K562 (cell line): ENCODE data around the gene SHISA4.

ENCODE experiments used
- NRF1 ChIP-seq, 2 experiments: fragments of 450-650 bp; IDR thresholded peaks in 1 of 2; conservative IDR thresholded peaks in 1 of 2; 2 replicates each; pipeline ENCODE4 v1.6.1; 2014; ENCODE audit warnings: mild to moderate bottlenecking in 2 of 2
- RAD21 ChIP-seq, 2 experiments: fragments of 250-450 bp in 1 of 2; fragments of 450-650 bp in 1 of 2; sonication (Bioruptor Pico) in 1 of 2; formaldehyde crosslinking in 1 of 2; IDR thresholded peaks in 1 of 2; conservative IDR thresholded peaks in 1 of 2; 2 replicates each; pipeline versions ENCODE4 v1.4.0 to v1.8.0; 2020 to 2022; ENCODE audit warnings: mild to moderate bottlenecking in 2 of 2, moderate library complexity in 1 of 2
- SMARCE1 ChIP-seq: fragments of 450-650 bp; IDR thresholded peaks from 2 replicates; pipeline ENCODE4 v1.7.1; 2016; ENCODE audit warnings: mild to moderate bottlenecking
- ZSCAN29 ChIP-seq: fragments of 450-650 bp; IDR thresholded peaks from 2 replicates; pipeline ENCODE4 v1.6.1; 2017
- TF ChIP-seq, protein P1 (sequence below): sonication (generic); formaldehyde crosslinking; IDR thresholded peaks from 2 replicates; pipeline ENCODE4 v1.8.1; 2023; ENCODE audit warnings: mild to moderate bottlenecking, missing genetic modification reagents
- TF ChIP-seq, protein P2 (sequence below), 3 experiments: IDR thresholded peaks in 2 of 3; conservative IDR thresholded peaks in 1 of 3; 2 replicates each; pipeline ENCODE4 v1.5.1; 2011 to 2012; ENCODE audit warnings: low read length in 3 of 3, mild to moderate bottlenecking in 3 of 3, control low read depth in 2 of 3, improper control_type of control experiment in 1 of 3, inconsistent platforms in 1 of 3, low read depth in 1 of 3, mixed read lengths in 1 of 3, moderate library complexity in 1 of 3; ENCODE audit not compliant: insufficient read depth in 2 of 3
- TF ChIP-seq, protein P3 (sequence below): fragments of 450-650 bp; conservative IDR thresholded peaks from 2 replicates; pipeline ENCODE4 v1.6.1; 2016; ENCODE audit warnings: missing genetic modification characterization, low read depth, mild to moderate bottlenecking, control low read depth, missing compliant biosample characterization

DNA sequence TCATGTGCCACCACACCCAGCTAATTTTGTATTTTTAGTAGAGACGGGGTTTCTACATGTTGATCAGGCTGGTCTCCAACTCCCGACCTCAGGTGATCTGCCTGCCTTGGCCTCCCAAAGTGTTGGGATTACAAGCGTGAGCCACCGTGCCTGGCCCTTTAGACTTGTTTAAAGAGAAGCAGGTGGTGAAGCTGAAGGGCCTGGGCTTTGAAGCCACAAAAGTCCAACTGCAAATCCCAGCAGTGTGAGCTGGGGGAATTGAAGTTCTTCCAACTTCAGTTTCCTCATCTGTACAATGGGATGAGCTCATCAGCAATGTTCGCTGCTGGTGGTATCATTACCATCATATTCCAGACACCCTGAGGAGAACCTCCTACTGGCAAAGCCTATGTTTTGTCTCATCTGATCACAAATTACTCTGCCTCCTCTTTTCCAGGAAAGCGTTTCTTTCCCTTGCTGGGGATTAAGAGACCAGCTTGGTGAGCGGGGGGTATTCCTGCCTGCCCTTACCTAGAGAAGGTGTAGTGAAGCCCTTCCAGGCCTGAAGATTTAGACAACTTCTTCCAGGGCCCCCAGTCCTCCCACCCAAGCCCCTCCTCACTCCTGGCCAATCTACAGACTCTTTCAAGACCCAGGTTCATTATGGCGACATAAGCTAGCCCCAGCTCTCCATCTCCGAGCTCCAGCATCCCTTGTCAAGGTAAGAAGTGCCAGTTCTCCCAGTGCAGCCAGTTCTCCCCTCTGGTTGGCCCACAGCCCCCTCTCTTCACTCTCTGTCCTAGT, 2.4 kb upstream of the SHISA4 start:
- TF ChIP-seq, protein P1, sequence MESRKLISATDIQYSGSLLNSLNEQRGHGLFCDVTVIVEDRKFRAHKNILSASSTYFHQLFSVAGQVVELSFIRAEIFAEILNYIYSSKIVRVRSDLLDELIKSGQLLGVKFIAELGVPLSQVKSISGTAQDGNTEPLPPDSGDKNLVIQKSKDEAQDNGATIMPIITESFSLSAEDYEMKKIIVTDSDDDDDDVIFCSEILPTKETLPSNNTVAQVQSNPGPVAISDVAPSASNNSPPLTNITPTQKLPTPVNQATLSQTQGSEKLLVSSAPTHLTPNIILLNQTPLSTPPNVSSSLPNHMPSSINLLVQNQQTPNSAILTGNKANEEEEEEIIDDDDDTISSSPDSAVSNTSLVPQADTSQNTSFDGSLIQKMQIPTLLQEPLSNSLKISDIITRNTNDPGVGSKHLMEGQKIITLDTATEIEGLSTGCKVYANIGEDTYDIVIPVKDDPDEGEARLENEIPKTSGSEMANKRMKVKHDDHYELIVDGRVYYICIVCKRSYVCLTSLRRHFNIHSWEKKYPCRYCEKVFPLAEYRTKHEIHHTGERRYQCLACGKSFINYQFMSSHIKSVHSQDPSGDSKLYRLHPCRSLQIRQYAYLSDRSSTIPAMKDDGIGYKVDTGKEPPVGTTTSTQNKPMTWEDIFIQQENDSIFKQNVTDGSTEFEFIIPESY (CRISPR knock-in tag), result no peak
- TF ChIP-seq ZSCAN29 (no peak), RAD21 (CRISPR knock-in tag; conservative IDR thresholded peaks at IDR 0.05 in 1 of 2, IDR thresholded peaks at IDR 0.05 in 1 of 2) (no peak), SMARCE1 (no peak), NRF1 (conservative IDR thresholded peaks at IDR 0.05 in 1 of 2, IDR thresholded peaks at IDR 0.05 in 1 of 2) (no peak)
- TF ChIP-seq, protein P2, sequence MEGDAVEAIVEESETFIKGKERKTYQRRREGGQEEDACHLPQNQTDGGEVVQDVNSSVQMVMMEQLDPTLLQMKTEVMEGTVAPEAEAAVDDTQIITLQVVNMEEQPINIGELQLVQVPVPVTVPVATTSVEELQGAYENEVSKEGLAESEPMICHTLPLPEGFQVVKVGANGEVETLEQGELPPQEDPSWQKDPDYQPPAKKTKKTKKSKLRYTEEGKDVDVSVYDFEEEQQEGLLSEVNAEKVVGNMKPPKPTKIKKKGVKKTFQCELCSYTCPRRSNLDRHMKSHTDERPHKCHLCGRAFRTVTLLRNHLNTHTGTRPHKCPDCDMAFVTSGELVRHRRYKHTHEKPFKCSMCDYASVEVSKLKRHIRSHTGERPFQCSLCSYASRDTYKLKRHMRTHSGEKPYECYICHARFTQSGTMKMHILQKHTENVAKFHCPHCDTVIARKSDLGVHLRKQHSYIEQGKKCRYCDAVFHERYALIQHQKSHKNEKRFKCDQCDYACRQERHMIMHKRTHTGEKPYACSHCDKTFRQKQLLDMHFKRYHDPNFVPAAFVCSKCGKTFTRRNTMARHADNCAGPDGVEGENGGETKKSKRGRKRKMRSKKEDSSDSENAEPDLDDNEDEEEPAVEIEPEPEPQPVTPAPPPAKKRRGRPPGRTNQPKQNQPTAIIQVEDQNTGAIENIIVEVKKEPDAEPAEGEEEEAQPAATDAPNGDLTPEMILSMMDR (IDR thresholded peaks at IDR 0.05 in 2 of 3, conservative IDR thresholded peaks at IDR 0.05 in 1 of 3; ENCODE audit: insufficient read depth in 2 of 3, low read depth in 1 of 3, low read length in 3 of 3), result no peak
- TF ChIP-seq, protein P3, sequence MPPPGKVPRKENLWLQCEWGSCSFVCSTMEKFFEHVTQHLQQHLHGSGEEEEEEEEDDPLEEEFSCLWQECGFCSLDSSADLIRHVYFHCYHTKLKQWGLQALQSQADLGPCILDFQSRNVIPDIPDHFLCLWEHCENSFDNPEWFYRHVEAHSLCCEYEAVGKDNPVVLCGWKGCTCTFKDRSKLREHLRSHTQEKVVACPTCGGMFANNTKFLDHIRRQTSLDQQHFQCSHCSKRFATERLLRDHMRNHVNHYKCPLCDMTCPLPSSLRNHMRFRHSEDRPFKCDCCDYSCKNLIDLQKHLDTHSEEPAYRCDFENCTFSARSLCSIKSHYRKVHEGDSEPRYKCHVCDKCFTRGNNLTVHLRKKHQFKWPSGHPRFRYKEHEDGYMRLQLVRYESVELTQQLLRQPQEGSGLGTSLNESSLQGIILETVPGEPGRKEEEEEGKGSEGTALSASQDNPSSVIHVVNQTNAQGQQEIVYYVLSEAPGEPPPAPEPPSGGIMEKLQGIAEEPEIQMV, result no peak
